Activated T-cell treated with anti-CD3 and anti-CD28 coated beads, Interleukin-2, amount 50 U/mL, for 24 hours (primary cell): ENCODE measurements around the gene ETV4.

ENCODE experiments used
- DNase-seq: peaks from one replicate; pipeline ENCODE4 v3.0.0-alpha.2; 2020
- H3K27ac Mint-ChIP-seq: 2 replicates; pipeline ENCODE4 v1.8.0; 2020; ENCODE audit warnings: mild to moderate bottlenecking, mixed read lengths
- H3K27me3 Mint-ChIP-seq: 2 replicates; pipeline ENCODE4 v1.8.0; 2020; ENCODE audit warnings: mixed read lengths
- H3K36me3 Mint-ChIP-seq: 2 replicates; pipeline ENCODE4 v1.8.0; 2020; ENCODE audit warnings: low read depth, mixed read lengths
- H3K4me1 Mint-ChIP-seq: 2 replicates; pipeline ENCODE4 v1.8.0; 2020; ENCODE audit warnings: low read depth, mixed read lengths
- H3K4me3 Mint-ChIP-seq: 2 replicates; pipeline ENCODE4 v1.8.0; 2020; ENCODE audit warnings: mild to moderate bottlenecking, moderate library complexity, mixed read lengths
- H3K9me3 Mint-ChIP-seq: 2 replicates; pipeline ENCODE4 v1.8.0; 2020; ENCODE audit warnings: mixed read lengths

ETV4 gene

GRCh38 chr17:43540821-43541674, 5.1 kb downstream of the ETV4 start:
- no peaks in the 10 kb centered on the region for H3K9me3 Mint-ChIP-seq
- H3K36me3 Mint-ChIP-seq = no peaks in the 10 kb centered on the region
- DNase-seq = no peak
- peaks cover 10% of the 10 kb centered on the region for H3K4me1 Mint-ChIP-seq
- no peak overlapping the region for H3K4me3 Mint-ChIP-seq
- no peak overlapping the region for H3K27ac Mint-ChIP-seq
- H3K27me3 Mint-ChIP-seq = peaks cover 32% of the 10 kb centered on the region

GRCh38 chr17:43536236-43536992, 9.7 kb downstream of the ETV4 start:
- H3K9me3 Mint-ChIP-seq = no peaks in the 10 kb centered on the region
- no peaks in the 10 kb centered on the region for H3K36me3 Mint-ChIP-seq
- peaks cover 8% of the 10 kb centered on the region for H3K4me1 Mint-ChIP-seq
- no peak overlapping the region for H3K4me3 Mint-ChIP-seq
- no peak for DNase-seq
- no peak overlapping the region for H3K27ac Mint-ChIP-seq
- H3K27me3 Mint-ChIP-seq = no peaks in the 10 kb centered on the region

- DNase-seq = no peak
- peaks cover 8% of the 10 kb centered on the region for H3K4me1 Mint-ChIP-seq
- H3K27ac Mint-ChIP-seq = no peak overlapping the region
- H3K27me3 Mint-ChIP-seq = no peaks in the 10 kb centered on the region
- no peaks in the 10 kb centered on the region for H3K9me3 Mint-ChIP-seq
- H3K4me3 Mint-ChIP-seq = no peak overlapping the region
- no peaks in the 10 kb centered on the region for H3K36me3 Mint-ChIP-seq
These were observed 11.2 kb downstream of the ETV4 start for GRCh38 chr17:43534909-43535308.

GRCh38 chr17:43533699-43534098, 12.4 kb downstream of the ETV4 start:
- Mint-ChIP-seq H3K27me3 (no peaks in the 10 kb centered on the region), H3K4me3 (no peak overlapping the region), H3K4me1 (peaks cover 9% of the 10 kb centered on the region), H3K27ac (no peak overlapping the region), H3K36me3 (peaks cover 3% of the 10 kb centered on the region), H3K9me3 (no peaks in the 10 kb centered on the region)
- DNase-seq = no peak

DNA sequence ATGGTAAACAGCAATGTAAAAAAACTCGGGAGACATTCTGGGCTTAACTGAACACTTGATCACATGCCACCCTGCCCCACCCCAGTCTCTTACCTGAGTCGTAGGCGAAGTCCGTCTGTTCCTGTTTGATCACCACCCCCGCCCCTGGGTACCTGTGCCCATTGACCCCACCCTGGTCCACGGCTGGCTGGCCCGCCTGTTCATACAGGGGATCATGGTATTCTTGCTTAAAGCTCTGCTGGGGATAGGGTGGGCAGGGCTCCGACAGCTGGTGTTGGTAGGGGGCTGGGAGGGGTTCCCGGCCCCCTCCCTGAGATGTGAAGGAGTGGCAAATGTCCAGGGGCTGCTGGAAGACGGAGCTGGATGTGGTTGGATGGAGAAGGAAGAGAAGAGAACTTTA, 13.6 kb downstream of the ETV4 start:
- Mint-ChIP-seq H3K36me3 (peaks cover 8% of the 10 kb centered on the region), H3K27me3 (no peaks in the 10 kb centered on the region)

DNA sequence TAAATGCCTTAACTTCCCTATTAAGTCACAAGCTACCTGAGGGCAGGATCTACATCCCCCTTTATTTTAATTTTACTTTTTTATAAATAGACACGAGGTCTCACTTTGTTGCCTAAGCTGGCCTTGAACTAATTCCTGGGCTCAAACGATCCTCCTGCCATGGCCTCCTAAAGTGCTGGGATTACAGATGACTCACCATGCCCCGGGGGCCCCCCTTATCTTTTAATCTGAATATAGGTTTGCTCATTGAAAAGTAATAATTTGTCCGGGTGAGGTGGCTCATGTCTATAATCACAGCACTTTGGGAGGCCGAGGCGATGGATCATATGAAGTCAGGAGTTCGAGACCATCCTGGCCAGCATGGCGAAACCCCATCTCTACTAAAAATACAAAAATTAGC, 14.2 kb downstream of the ETV4 start:
- Mint-ChIP-seq H3K4me1 (peaks cover 9% of the 10 kb centered on the region), H3K36me3 (peaks cover 12% of the 10 kb centered on the region), H3K27ac (no peak overlapping the region), H3K27me3 (no peaks in the 10 kb centered on the region), H3K9me3 (no peaks in the 10 kb centered on the region), H3K4me3 (no peak overlapping the region)
- DNase-seq = no peak

More for the DNA sequence above, 13.6 kb downstream of the ETV4 start:
- H3K4me3 Mint-ChIP-seq = no peak overlapping the region
- H3K27ac Mint-ChIP-seq = no peak overlapping the region
- peaks cover 9% of the 10 kb centered on the region for H3K4me1 Mint-ChIP-seq
- no peaks in the 10 kb centered on the region for H3K9me3 Mint-ChIP-seq
- no peak for DNase-seq

- peaks cover 21% of the 10 kb centered on the region for H3K36me3 Mint-ChIP-seq
- H3K9me3 Mint-ChIP-seq = no peaks in the 10 kb centered on the region
- H3K4me1 Mint-ChIP-seq = peaks cover 4% of the 10 kb centered on the region
- no peak overlapping the region for H3K4me3 Mint-ChIP-seq
- H3K27me3 Mint-ChIP-seq = no peaks in the 10 kb centered on the region
- H3K27ac Mint-ChIP-seq = no peak overlapping the region
- no peak for DNase-seq
These were observed 15.1 kb downstream of the ETV4 start for GRCh38 chr17:43531082-43531378.

DNA sequence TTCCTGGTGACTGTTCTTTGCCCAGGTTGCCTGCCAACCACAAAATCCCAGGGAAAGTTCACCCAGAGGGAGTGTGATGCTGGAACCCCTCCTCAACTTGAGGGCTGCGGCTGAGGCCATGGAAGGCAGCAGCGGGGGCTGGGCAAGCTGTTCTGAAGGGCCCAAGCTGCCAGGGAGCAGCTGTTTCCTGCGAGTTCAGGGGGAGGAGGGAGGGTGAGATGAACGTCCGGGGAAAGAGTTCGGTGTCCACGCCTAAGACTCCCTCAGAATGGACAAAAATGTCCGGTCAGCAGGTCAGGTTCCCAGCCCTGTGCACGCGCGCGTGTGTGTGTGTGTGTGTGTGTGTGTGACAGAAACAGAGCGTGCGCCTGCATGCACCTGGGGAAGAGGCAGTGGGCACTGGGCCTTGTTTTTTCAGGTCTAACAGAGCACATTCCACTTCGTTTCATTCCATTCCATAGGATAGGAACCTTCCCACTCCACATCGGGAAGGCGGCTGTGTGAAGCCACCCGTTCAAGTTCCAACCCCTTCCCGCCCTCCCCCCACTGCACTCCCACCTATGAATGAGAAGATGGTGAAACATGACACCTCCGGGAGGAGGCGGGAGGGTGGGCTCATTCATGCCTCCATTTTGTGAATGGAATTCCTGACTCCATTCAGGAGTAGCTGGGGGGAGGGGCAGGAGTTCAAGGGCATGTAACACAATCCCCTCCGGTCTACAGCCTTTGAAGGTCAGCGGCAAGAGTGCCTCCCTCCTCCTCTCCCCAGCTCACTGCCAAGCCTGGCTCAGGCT, 15.7 kb downstream of the ETV4 start:
- no peaks in the 10 kb centered on the region for H3K9me3 Mint-ChIP-seq
- no peak overlapping the region for H3K27ac Mint-ChIP-seq
- H3K4me3 Mint-ChIP-seq = no peak overlapping the region
- peaks cover 1% of the 10 kb centered on the region for H3K4me1 Mint-ChIP-seq
- peaks cover 26% of the 10 kb centered on the region for H3K36me3 Mint-ChIP-seq
- no peak for DNase-seq
- H3K27me3 Mint-ChIP-seq = no peaks in the 10 kb centered on the region

GRCh38 chr17:43529947-43530287, 16.2 kb downstream of the ETV4 start:
- Mint-ChIP-seq H3K4me1 (peaks cover 1% of the 10 kb centered on the region), H3K9me3 (no peaks in the 10 kb centered on the region), H3K27ac (no peak overlapping the region), H3K4me3 (no peak overlapping the region), H3K36me3 (peaks cover 32% of the 10 kb centered on the region), H3K27me3 (no peaks in the 10 kb centered on the region)
- DNase-seq = no peak

GRCh38 chr17:43528988-43529814, 16.9 kb downstream of the ETV4 start:
- DNase-seq = no peak
- peaks cover 1% of the 10 kb centered on the region for H3K4me1 Mint-ChIP-seq
- H3K9me3 Mint-ChIP-seq = no peaks in the 10 kb centered on the region
- no peak overlapping the region for H3K4me3 Mint-ChIP-seq
- H3K36me3 Mint-ChIP-seq = peaks cover 39% of the 10 kb centered on the region
- no peak overlapping the region for H3K27ac Mint-ChIP-seq
- H3K27me3 Mint-ChIP-seq = no peaks in the 10 kb centered on the region

DNA sequence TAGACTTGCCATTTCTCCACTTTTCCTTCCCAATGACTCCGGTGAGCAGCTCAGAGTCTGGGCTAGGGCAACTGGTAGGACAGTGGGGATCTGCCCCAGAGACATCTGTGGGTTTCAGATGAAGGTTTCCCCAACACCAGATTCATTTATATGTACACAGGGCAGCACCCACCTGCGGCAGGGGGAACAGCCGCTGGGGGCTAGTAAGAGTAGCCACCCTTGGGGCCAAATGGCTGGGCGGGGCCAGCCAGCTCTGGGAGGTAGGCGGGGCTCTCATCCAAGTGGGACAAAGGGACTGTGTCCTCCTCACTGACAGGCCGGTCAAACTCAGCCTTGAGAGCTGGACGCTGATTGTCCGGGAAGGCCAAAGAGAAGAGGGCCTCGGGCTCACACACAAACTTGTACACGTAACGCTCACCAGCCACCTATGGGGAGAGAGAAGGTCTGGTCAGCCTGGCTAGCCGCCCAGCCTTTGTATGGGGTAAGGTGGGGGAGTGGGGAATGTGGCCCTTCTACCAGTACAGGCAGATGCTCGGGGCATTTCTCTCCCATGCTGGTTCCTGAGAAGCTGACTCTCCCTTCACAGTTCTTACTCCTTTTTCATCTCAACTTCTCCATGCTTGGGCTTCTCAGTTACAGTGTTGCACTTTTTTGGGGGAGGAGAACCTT, 17.7 kb downstream of the ETV4 start:
- peaks cover 1% of the 10 kb centered on the region for H3K4me1 Mint-ChIP-seq
- no peaks in the 10 kb centered on the region for H3K9me3 Mint-ChIP-seq
- H3K27ac Mint-ChIP-seq = no peak overlapping the region
- peaks cover 46% of the 10 kb centered on the region for H3K36me3 Mint-ChIP-seq
- H3K27me3 Mint-ChIP-seq = no peaks in the 10 kb centered on the region
- no peak for DNase-seq
- H3K4me3 Mint-ChIP-seq = no peak overlapping the region

- H3K4me3 Mint-ChIP-seq = no peak overlapping the region
- H3K36me3 Mint-ChIP-seq = peaks cover 59% of the 10 kb centered on the region
- no peaks in the 10 kb centered on the region for H3K27me3 Mint-ChIP-seq
- H3K27ac Mint-ChIP-seq = no peak overlapping the region
- H3K9me3 Mint-ChIP-seq = no peaks in the 10 kb centered on the region
- peaks cover 1% of the 10 kb centered on the region for H3K4me1 Mint-ChIP-seq
- no peak for DNase-seq
These were observed 19.1 kb downstream of the ETV4 start for GRCh38 chr17:43526886-43527648.

DNA sequence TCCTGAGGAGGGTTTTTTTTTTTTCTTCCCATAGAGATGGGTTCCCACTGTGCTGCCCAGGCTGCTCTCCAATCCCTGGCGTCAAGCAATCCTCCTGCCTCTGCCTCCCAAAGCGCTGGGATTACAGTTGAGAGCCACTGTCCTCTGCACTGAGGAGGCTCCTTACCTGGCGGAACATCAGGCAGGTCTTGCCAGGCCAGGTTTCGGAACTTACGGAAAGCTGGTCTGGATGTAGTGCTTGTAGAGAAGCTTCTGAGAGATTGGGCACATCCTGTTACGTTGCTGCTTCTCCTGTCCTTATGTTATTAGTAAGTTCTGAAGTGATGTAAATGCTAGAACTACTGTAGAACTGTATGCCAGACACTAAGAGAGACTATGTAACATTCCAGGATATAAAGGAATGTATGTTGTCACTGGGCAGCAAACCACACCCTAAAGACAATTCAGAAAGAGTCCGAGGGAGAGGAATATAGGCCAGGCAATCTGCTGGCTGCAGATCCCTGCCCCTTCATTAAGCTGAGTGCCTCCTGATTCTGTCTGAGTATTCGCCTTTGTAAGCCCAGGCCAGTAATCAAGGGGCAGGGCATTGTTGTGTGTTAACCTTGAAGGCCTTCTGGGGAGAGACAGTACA, 21.1 kb downstream of the ETV4 start:
- Mint-ChIP-seq H3K4me3 (no peak overlapping the region), H3K9me3 (no peaks in the 10 kb centered on the region), H3K4me1 (peaks cover 1% of the 10 kb centered on the region), H3K27me3 (no peaks in the 10 kb centered on the region), H3K27ac (no peak overlapping the region), H3K36me3 (peaks cover 79% of the 10 kb centered on the region)
- DNase-seq = no peak
